NK-92 (cell line): Measurements from ENCODE around the gene WIZ.
A peak's percentile ranks its signal among the peaks of the same experiment; 100 is the strongest.

Source experiments
- DNase-seq: peaks from one replicate; lab custom pipeline; 2025; ENCODE audit not compliant: unreplicated experiment; lab: John Stamatoyannopoulos, UW

Gene WIZ

DNA sequence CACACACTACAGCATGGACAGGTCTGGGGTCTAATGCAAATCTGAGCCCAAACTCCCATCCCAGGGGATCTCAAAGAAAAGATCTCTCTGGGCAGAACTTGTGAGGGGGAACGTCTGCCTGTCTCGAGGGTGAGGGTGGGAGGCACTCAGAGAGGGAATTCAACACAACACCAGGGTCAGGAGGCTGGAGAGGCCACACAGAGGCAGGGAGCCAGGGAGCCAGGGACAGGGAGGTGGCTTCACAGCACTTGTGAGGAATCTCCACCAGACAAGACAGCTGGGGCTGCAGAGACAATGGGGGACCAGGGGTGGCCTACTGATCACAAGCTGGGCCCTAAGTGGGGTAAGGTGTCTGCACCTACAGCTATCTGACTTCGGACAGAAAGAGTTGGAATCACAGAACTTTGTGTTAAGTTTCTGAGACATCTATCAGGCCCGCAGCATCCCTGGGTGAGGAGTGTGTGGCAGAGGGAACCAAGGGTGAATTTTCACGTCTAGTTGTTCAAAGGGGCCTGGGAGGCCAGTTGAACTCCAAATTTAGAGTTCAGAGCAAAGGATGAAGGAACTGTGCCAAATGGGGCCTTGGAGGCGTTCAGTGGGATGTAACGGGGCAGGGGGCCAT is 18.2 kb downstream of the WIZ start:
- no peak for DNase-seq

DNA sequence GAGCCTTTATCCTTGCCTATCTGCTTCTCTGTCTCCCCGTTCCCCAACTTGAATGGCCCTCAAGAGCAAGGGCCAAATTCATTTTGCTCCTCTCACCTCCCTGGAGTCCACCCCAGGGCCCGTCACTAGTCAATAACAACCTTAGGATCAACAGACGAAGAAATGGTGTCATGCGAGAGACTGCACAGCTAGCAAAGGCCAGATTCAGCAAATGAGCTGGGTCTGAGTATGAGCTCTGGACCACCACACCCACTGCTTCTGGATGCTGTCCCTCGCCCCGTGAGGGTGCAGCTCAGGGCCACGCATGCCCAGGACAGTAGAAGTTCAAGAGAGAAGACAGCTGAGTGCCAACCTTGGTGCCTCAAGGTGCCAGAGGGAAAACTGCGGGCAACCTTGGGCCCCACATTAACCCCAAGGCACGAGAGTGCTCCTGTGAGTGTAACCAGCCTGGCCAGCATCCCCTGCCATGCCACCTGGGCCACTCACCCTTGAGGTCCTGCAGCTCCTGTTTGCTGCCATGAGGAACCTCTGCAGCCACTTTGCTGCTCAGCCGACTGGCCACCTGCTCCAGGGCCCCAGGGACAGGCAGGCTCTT is 19.1 kb downstream of the WIZ start:
- no peak for DNase-seq

DNA sequence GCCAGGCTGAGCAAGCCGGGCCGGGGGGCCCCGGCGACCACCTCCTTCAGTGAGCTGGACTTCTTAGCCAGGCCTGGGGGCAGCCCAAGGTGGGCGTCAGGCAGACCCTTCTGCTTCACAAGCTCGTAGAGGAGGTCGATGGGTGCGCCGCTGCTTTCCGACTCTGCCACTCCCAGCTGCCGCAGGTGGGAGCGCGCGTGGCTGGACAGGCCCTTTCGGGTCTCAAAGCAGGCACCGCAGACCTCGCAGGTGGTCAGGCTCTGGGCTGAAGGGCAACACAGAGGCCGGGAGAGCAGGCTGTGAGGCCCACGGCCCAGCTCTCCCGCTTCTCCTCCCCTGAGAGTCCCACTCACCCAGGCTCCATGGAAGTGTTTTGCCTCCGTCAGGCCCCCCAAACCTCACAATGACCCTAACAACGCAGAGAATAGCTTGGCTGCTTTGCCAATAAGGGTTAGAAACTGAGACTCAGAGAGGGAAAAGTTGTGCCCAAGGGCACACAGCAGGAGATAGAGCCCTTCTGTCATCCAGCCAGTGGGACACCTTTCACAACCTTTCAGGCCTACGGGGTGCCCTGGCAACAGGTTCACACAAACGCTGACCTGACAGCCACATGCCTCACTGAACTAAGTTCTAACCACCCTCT is 19.8 kb downstream of the WIZ start:
- DNase-seq = no peak

DNA sequence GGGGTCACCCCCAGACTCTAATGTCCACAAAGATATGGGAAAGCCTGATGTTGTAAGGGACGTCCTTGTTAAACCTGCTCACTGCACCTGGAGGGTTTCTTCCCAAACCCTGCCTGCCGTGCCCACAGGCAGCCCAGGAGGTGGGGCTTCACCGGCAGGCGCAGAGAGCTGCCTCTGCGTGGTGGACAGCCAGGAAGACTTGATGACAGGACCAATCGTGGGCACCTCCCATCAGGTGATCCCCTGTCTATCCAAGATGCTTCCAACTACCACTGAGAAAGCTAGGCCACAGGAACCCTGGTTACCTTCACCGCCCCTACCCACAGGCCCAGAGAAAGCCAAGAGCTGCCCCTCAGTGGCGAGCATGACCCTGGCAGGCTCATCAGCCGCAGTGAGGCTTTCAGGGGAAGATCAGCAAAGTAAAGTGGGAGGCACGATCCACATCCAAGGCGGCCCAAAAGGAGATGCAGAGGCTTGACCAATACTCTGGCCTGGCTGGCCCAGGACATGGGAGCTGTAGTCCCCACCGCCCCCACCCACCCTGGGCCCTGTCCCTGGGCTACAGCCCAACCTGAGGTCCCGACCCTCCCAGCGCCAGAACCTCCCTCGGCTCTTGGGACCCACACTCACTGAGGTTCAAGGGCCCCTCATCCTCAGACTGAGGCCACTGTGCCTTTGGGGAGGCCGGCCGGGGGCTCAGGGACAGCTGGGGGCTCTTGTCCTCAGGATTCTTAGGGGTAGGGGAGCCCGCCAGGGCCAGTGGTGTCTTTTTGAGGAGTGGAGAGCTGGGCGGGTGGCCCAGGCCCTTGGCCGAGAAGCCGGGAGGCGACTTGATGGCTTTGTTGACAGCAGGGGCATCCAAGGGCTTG is 20.6 kb downstream of the WIZ start:
- DNase-seq = no peak

DNA sequence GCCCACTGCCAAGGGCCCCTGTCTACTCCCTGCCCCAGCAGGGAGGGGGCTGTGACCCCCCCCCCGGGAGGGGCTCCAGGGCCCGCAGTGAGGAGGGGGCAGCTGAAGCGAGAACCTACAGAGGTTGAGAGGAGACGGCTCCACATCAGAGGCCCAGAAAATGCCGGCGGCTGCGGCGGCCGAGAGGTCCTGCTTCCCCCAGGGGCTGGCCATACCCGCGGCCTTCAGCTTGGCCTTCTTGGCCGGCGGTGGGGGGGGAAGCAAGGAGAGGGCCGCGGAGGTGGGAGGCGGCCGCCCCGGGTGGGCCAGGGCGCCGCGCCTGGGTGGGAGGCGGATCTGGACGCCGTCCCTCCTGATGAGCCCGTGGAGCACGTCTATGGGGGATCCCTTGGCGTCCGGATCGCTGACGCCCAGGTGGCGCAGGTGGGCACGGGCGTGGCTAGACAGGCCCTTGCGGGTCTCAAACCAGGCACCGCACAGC is 21.7 kb downstream of the WIZ start:
- no peak for DNase-seq

DNA sequence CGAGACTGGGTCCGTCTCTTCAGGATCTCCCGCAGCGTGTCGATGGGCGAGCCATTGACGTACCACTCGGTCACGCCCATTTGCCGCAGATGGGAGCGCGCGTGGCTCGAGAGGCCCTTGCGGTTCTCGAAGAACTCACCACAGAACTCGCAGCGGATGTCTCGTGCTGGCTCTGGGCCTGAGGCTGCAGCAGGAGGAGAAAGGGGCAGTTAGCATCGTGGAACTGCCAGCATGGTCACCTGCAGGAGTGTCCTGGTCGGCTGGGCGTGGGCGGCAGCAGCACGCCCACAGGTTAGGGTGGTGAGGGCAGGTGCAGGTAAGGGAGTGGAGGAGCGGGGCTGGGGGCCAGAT is 22.4 kb downstream of the WIZ start:
- DNase-seq = no peak

DNA sequence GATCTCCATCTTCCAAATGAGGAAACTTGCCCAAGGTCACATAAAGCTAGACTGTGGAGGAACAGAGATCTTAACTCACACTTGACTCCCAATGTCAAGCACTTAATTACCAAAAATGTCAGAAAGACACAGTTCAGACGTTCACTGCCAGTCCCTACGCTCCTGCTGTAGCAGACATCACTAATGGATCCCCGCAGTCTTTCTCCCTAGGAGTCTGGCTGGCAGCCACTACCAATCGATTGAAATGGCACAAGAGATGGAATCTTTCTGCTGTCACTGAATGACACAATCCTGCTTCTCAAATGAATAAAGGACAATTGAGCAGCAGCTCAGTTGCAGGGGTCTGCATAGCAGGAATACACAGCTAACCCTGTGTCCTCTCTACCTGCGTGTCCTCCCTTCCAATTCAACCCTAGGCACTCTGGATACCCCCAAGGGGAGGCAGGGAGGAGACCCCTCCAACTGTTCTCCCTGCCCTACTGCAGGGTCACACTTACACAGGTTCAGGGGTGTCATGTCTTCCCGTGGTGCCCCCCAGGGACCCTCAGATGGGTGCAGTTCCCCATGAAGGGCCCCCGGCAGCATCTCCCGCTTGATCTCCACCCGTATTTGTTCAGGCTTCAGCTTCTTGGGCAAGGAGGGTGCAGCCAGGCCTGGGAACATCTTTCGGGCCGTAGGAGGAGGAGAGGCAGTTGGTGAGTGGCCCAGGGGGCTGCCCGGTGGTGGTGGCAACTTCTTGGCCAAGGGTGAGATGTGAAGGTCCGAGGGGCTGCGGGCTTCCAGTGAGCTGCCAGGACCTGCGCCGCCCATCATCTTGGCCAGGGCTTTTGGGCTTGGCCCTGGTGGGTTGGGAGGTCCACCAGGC is 23.0 kb downstream of the WIZ start:
- no peak for DNase-seq

DNA sequence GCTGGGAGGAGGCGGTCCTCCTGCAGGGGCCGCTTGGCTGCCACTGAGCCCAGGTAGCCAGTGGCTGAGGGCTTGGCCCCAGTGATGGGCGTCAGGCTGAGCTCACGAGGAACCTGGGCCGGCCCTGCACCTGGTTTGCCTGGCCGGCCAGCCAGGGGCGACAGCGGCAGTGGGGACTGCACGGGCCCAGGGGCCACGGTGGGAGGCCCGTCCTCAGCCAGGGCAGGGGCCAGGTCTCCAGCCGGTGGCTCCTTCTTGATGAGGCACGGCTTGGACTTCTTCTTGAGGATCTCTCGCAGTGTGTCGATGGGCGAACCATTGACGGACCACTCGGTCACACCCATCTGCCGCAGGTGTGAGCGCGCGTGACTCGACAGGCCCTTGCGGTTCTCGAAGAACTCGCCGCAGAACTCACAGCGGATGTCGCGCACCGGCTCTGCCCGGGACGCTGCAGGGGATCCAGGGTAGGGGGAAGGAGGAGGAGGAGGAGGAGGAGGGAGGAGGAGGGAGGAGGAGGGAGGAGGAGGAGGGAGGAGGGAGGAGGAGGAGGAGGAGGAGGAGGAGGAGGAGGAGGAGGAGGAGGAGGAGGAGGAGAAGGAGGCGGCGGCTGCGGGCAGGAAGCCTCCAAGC is 24.3 kb downstream of the WIZ start:
- no peak for DNase-seq

DNA sequence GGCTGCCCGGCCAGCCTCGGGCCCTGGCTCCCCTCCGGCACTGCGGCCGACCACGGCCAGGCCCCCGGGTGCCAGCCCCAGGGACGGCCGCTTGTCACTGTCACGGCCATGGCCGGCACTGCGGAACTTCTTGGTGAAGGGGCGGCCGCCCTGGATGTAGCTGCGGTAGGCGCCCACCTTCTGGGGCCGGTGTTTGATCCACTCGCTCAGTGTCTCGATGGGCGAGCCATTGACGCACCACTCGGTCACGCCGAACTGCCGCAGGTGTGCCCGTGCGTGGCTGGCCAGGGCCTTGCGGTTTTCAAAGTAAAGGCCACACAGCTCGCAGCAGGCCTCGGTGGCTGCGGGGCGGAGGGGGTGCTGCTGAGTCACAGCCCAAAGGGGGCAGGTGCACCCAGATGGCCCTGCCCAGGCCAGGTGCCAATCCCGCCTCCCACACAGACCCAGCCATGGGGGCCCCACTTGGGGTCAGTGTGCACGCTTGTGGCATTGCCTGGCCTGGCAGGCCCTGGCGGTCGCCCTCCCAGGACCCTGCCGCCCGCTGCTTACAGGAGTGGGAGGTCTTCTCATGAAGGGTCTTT is 25.0 kb downstream of the WIZ start:
- DNase-seq = no peak

DNA sequence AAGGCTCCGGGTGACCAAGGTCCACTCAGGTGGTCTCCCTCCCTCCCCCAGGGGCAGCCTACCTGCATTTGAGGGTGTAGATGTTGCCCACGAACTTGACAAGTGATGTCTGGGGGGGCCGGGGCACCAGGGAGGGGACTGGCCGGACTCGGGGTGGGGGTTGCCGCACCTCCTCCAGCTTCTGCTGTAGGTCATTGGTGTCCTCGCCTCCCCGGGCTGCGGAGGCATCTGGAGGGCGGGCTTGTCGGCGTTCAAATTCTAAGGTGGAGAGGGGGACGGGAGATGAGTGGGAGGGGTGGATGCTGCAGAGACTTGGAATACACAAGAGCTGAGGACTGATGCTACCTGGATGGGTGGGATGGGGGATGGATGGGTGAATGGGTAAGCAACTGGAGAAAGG is 25.6 kb downstream of the WIZ start:
- DNase-seq = no peak

DNA sequence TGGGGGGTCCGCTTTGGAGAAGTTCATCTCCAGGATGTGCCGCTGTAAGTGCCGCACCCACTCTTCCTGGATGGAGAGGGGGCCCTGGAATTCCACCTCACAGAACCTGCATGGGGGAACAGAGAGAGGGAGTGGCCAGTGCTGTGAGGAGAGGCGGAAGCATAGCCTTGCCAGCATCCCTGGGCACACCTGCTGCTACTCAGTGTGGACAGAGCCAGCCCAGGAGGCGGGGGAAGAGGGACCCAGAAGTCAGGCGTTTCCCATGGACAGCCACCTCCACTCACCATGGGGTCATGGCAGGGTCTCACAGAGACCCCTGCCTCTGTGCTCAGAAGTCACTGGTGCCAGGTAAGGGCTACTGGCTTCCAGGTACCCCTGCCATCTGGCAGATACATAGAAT is 26.6 kb downstream of the WIZ start:
- no peak for DNase-seq

DNA sequence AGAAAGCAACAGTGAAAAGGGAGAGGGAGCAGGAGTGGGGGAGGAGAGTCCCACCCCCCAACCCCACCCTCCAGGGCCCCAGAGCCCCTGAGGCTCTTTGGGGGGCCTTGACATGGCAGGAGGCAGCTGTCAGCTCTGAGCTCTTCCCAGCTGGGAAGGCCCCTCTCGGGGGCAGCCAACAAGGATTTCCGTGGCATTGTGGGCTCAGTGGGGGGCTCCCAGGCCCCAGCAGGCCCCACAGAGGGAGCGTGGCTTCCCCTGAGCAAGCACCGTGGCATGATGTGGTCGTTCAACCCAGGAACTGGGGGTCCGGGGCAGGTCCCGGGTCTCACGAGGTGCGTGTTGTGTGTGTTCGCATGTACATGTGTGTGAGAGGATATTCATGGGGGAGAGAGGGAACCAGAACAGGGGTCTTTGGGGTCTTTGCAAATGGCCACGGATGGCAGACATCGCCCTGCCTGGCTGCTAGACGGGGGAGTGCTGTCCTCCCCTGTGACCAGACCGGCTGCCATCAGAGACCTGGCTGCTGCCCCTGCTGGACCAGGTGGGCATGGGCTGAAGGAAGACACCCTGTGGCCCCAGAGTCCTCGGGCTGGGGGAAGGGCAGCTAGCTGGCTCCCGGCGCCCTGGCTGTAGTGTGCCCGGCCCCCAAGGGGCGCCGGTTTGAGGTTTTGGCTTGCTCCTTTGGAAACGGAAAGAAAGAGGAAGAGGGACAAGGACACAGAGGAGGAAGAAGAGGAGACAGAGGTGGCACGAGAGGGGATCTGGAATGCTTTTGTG is 27.3 kb downstream of the WIZ start:
- no peak for DNase-seq

DNA sequence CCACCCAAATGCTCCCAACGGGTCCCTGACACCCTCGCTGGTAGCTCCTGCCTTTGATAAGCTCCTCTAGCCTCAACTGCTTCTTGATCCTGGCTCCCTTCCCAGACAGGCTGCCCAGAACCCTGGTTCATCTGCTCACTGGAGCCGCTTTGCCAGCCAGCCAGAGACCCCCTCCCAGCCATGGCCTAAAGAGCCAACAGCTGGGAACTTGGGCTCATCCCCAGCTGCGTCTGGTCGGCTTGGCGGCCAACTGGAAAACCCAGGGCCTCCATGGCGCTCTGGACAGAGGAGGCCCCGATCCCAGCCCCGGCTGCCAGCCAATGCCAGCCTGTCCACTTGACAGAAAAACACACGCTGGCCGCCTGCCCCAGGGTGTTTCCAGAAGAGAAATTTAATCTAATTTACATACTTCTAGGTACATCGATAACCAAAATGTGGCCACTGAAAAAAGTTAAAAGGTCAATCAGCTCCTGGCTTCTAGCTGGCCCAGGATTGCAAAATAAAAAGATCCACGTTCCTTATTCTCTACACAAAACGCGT is 28.0 kb downstream of the WIZ start:
- no peak for DNase-seq

DNA sequence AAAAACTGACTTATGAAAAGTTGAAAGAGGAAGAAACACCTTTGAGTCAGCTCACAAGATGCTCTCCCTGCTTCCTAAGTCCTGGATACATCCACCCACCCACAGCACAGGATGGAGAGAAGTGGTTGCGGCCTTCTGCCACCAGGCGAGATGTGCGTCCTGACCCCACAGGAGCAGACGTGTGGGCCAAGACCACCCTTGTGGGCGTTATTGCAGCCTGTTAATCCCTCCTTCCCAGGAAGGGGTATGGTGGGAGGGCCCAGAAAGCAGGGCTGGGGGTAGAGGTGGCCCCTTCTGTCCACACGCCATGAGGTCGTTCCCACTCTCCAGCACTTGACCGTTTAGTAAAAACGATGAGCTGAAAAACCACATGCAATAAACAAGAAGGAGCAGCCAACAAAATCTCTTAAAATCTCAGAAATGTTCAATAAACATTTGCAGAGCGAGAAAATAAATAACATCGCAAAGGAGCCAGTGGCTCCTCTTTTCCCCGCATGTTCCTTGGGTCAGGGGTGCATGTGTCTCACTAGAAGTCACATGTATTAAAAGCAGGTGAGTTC is 28.5 kb downstream of the WIZ start:
- no peak for DNase-seq

DNA sequence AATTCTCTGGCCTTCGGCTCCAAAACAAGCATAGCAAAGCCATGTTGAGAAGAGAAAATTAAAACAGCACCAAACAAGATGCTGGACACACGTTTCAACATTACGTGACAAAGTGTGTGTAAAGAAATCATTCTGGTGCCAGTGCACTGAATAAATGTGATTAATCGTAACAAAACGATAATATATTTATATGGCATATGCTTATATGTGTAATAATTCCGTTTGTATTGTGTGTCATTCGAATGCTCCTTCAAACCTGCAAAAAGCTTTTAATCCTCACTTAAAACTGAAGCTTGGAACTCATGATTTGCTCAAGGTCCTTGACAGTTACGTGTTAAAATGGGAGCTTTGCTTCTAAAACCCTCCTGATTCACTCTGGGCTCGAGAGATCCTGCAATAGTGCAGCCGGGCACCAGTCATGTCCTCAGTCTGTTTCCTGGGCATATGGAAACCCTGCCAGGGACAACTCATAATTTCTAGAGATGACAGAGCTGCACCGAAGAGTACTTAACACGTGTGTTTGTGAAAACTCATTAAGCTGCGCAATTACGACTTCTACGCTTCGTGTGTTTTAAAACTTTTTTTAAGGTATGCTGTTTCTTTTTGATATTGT is 30.2 kb downstream of the WIZ start:
- DNase-seq = no peak

DNA sequence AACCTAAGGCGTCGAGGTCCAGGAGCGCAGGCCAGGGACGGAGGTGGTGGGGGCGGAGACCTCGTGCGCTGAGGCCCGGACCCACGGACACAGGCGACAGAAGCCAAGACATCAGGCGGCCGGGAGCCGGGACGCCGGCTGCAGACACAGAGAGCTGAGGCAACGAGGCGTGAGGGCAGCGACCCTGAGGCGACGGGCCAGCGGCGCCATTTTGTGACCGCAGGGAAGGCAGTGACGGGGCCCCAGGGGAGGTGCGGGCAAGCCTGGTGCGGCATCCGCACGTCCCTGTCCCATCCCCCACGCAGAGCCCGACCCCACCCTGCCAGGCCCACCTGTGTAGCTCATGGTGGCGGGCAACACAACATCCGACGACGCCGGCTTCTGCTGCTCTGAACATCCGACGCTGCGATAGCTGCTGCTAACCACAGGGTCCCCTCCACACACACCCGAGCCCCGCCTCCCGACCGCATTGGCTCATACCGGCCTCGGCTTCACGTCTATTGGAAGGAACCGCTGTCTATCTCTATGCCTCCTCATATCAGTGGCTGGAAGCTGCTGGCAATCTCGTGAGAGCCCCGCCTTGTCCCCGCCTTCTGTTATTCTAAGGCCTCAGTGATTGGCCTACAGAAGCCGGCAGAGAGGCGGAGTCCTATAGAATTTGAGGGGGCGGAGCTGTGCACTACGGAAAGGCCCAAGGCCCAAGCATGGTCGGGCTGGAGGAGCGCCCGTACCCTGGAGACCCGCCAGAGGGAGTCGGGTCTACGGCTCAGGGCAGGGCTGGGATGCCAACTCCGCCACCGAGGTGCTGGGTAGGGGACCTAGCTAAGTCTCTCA is 31.0 kb downstream of the WIZ start, which contains the start of gene AKAP8L:
AKAP8L (minus strand) TSS at position 410 of the 834 bp plus-strand sequence; CDS start at position 345, 65 bp downstream.
- peak; percentile 98 for DNase-seq

DNA sequence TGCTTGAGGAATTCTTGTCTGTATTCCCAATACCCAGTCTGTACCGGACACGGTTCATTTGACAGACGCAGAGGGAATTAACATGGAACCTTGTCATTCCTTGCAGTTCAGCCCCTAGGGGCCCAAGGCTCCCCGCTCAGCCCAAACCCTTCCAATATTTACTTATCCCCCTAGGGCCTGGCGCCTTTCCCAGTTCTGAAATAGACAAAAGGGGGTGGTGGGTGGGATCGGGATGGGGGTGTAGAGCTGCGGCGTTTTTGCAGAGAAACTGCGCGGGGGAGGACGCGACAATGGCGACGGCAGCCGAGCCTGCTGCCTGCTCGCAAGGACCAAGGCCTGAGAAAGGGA is 31.6 kb downstream of the WIZ start:
- no peak for DNase-seq
